ENCODE measurements around the gene TRIM7.

DNA sequence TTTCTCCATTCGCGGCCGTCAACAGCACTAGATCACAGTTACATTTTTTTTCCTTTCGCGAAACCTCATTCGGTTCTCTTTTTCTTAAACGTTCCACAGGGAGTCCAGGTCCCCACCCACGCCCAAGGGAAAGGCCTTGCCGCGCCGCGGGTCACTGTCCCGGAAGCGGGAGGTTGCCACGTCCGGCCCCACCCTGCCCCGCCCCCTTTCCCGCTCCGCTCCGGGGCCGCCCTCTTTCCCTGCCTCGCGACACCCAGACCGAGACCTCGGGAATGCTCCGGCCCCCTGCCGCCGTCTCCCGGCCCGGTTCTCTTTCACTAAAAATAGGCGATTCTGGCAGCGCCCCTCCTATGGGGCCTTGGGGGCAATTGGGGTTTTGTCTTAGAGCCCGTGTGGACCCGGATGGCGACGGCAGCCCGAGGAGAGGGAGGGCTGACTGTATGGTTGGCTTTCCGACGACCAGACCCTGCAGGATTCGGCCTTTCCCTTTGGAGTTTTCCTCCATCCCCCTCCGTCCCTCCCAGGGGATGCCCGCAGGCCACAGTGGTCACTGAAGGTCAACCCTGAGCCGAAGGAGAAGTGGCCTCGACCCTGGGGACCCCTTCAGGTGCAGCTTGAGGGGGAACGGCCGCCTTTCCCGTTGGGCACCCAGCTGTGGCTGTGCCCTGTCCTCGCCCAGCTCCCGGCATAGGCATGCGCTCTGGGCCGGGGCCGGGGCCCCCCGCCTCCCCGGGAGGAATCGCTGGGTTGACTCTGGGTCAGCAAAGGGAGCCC, 41.5 kb upstream of the TRIM7 start:
- TF ChIP-seq, protein P1, sequence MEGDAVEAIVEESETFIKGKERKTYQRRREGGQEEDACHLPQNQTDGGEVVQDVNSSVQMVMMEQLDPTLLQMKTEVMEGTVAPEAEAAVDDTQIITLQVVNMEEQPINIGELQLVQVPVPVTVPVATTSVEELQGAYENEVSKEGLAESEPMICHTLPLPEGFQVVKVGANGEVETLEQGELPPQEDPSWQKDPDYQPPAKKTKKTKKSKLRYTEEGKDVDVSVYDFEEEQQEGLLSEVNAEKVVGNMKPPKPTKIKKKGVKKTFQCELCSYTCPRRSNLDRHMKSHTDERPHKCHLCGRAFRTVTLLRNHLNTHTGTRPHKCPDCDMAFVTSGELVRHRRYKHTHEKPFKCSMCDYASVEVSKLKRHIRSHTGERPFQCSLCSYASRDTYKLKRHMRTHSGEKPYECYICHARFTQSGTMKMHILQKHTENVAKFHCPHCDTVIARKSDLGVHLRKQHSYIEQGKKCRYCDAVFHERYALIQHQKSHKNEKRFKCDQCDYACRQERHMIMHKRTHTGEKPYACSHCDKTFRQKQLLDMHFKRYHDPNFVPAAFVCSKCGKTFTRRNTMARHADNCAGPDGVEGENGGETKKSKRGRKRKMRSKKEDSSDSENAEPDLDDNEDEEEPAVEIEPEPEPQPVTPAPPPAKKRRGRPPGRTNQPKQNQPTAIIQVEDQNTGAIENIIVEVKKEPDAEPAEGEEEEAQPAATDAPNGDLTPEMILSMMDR (conservative IDR thresholded peaks at IDR 0.05; ENCODE audit: low read depth, low read length), result no peak
- no peak for TF ChIP-seq EZH2 (IDR thresholded peaks at IDR 0.05; ENCODE audit: borderline replicate concordance, low read depth, low read length, poor library complexity, severe bottlenecking)
